Measurements from ENCODE around the gene MAP10.

DNA sequence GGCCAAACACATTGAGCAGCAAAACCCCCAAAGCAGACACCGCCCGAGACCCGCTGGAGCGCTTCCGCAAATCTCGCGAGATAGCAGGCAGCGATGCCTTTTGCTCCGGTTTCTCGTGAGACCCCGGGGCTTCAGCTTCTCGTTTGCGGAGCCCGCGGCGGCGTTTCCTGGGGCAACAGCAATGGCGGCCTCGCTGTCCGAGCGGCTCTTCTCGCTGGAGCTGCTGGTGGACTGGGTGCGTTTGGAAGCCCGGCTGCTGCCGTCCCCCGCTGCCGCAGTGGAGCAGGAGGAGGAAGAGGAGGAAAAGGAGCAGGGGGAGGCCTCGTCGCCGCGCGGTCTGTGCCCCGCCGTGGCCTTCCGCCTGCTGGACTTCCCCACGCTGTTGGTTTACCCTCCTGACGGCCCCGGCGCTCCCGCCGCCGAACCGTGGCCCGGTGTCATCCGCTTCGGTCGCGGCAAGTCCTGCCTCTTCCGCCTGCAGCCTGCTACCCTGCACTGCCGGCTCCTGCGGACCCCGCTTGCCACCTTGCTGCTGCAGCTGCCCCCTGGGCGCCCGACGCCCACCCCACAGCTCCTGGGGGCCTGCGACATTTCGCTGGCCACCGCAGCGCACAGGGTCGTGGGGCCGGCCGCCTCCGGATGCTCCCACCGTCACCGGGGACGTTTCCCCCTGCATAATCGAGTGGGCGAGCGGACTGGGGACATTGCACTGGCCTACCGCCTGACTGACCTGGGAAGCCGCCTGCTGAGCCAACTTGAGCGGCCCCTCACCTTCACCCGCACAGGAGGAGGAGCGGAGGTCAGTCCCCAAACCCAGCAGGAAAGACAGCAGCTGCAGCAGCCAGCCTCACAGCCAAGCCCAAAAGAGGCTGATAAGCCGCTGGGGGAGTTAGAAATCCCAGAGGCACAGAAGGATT lies at the start of gene MAP10:
- no peak for TF ChIP-seq NR2C2 (IDR thresholded peaks at IDR 0.05; ENCODE audit: borderline replicate concordance, control insufficient read depth, insufficient read length, low read depth)
- TF ChIP-seq MYB (IDR thresholded peaks at IDR 0.05; ENCODE audit: borderline replicate concordance, low read depth, low read length), result no peak
- peak; percentile 37; the same call in 2 of the 3 replicates for TF ChIP-seq POU2F2 (IDR thresholded peaks at IDR 0.05; ENCODE audit: borderline replicate concordance, low read depth, low read length)
- TF ChIP-seq, protein P1, sequence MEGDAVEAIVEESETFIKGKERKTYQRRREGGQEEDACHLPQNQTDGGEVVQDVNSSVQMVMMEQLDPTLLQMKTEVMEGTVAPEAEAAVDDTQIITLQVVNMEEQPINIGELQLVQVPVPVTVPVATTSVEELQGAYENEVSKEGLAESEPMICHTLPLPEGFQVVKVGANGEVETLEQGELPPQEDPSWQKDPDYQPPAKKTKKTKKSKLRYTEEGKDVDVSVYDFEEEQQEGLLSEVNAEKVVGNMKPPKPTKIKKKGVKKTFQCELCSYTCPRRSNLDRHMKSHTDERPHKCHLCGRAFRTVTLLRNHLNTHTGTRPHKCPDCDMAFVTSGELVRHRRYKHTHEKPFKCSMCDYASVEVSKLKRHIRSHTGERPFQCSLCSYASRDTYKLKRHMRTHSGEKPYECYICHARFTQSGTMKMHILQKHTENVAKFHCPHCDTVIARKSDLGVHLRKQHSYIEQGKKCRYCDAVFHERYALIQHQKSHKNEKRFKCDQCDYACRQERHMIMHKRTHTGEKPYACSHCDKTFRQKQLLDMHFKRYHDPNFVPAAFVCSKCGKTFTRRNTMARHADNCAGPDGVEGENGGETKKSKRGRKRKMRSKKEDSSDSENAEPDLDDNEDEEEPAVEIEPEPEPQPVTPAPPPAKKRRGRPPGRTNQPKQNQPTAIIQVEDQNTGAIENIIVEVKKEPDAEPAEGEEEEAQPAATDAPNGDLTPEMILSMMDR (IDR thresholded peaks at IDR 0.05 in 2 of 3, conservative IDR thresholded peaks at IDR 0.05 in 1 of 3; ENCODE audit: control insufficient read depth in 2 of 3, extremely low read depth in 1 of 3, insufficient read depth in 1 of 3, low read depth in 3 of 3, low read length in 3 of 3), result no peak
- TF ChIP-seq SUZ12 (IDR thresholded peaks at IDR 0.05; ENCODE audit: unreplicated experiment), result no peak
- no peak for TF ChIP-seq NFYB (IDR thresholded peaks at IDR 0.05; ENCODE audit: insufficient read depth, low read depth, low read length)
- TF ChIP-seq JUNB (IDR thresholded peaks at IDR 0.05), result no peak
- 0 out of 2 replicates have a peak, but pooled peaks have one; percentile 4 for TF ChIP-seq CREB1 (IDR thresholded peaks at IDR 0.05; ENCODE audit: low read depth)
- TF ChIP-seq CHD1 (IDR thresholded peaks at IDR 0.05; ENCODE audit: low read depth, low read length), result no peak
- TF ChIP-seq SMC3 (IDR thresholded peaks at IDR 0.05; ENCODE audit: borderline replicate concordance, low read length), result no peak
- no peak for TF ChIP-seq SREBF2 (IDR thresholded peaks at IDR 0.05; ENCODE audit: low read length)
- TF ChIP-seq, protein P2, sequence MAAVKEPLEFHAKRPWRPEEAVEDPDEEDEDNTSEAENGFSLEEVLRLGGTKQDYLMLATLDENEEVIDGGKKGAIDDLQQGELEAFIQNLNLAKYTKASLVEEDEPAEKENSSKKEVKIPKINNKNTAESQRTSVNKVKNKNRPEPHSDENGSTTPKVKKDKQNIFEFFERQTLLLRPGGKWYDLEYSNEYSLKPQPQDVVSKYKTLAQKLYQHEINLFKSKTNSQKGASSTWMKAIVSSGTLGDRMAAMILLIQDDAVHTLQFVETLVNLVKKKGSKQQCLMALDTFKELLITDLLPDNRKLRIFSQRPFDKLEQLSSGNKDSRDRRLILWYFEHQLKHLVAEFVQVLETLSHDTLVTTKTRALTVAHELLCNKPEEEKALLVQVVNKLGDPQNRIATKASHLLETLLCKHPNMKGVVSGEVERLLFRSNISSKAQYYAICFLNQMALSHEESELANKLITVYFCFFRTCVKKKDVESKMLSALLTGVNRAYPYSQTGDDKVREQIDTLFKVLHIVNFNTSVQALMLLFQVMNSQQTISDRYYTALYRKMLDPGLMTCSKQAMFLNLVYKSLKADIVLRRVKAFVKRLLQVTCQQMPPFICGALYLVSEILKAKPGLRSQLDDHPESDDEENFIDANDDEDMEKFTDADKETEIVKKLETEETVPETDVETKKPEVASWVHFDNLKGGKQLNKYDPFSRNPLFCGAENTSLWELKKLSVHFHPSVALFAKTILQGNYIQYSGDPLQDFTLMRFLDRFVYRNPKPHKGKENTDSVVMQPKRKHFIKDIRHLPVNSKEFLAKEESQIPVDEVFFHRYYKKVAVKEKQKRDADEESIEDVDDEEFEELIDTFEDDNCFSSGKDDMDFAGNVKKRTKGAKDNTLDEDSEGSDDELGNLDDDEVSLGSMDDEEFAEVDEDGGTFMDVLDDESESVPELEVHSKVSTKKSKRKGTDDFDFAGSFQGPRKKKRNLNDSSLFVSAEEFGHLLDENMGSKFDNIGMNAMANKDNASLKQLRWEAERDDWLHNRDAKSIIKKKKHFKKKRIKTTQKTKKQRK (IDR thresholded peaks at IDR 0.05; ENCODE audit: low read depth, low read length), result no peak
- TF ChIP-seq, protein P3, sequence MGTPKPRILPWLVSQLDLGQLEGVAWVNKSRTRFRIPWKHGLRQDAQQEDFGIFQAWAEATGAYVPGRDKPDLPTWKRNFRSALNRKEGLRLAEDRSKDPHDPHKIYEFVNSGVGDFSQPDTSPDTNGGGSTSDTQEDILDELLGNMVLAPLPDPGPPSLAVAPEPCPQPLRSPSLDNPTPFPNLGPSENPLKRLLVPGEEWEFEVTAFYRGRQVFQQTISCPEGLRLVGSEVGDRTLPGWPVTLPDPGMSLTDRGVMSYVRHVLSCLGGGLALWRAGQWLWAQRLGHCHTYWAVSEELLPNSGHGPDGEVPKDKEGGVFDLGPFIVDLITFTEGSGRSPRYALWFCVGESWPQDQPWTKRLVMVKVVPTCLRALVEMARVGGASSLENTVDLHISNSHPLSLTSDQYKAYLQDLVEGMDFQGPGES (IDR thresholded peaks at IDR 0.05), result no peak

Data from GM12878 (cell line).